Activated naive CD4-positive, alpha-beta T cell treated with anti-CD3 and anti-CD28 coated beads, Interleukin-2, amount 50 U/mL, for 24 hours (primary cell): Measurements from ENCODE around the gene PSMD6.

ENCODE experiments used
- H3K27ac Mint-ChIP-seq: one replicate; pipeline ENCODE4 v1.8.0; 2021; ENCODE audit warnings: mild to moderate bottlenecking, mixed read lengths
- H3K27me3 Mint-ChIP-seq: one replicate; pipeline ENCODE4 v1.8.0; 2021; ENCODE audit warnings: mixed read lengths
- H3K36me3 Mint-ChIP-seq: one replicate; pipeline ENCODE4 v1.8.0; 2021; ENCODE audit warnings: mixed read lengths
- H3K4me1 Mint-ChIP-seq: one replicate; pipeline ENCODE4 v1.8.0; 2021; ENCODE audit warnings: mixed read lengths
- H3K4me3 Mint-ChIP-seq: one replicate; pipeline ENCODE4 v1.8.0; 2021; ENCODE audit warnings: mild to moderate bottlenecking, mixed read lengths
- H3K9me3 Mint-ChIP-seq: one replicate; pipeline ENCODE4 v1.8.0; 2021; ENCODE audit warnings: mixed read lengths

Gene PSMD6

GRCh38 chr3:64029287-64029686 is 6.0 kb upstream of the PSMD6 start:
- H3K27ac Mint-ChIP-seq, result no peak overlapping the region

GRCh38 chr3:64028754-64029153 is 5.5 kb upstream of the PSMD6 start:
- H3K4me1 Mint-ChIP-seq, result peaks cover 14% of the 10 kb centered on the region

More at GRCh38 chr3:64029287-64029686, 6.0 kb upstream of the PSMD6 start:
- Mint-ChIP-seq H3K4me3 (no peak overlapping the region), H3K36me3 (no peaks in the 10 kb centered on the region), H3K4me1 (peaks cover 8% of the 10 kb centered on the region), H3K9me3 (no peaks in the 10 kb centered on the region), H3K27me3 (peaks cover 10% of the 10 kb centered on the region)

DNA sequence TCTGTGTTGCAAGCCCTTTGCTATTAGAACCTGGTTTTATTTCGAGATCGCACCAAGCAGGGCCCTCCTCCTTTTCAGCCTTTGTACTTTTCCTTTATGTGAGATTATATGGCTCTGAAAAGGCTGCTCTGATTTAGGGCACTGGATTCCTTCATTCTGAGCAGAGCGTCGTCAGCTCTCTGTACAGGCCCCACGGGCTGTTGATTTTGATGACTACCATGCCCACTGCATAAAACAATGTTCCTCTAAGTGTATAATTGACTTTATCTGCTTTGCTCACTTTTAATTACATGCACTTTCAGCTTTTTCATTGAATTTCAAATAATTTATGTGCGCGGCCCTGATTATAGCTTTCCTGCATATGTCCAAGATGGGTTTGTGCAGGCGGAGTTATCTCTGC is 4.4 kb upstream of the PSMD6 start:
- no peaks in the 10 kb centered on the region for H3K9me3 Mint-ChIP-seq
- no peak overlapping the region for H3K27ac Mint-ChIP-seq
- H3K4me3 Mint-ChIP-seq, result no peak overlapping the region
- H3K4me1 Mint-ChIP-seq, result peaks cover 18% of the 10 kb centered on the region
- H3K27me3 Mint-ChIP-seq, result peaks cover 10% of the 10 kb centered on the region
- H3K36me3 Mint-ChIP-seq, result no peaks in the 10 kb centered on the region

More at GRCh38 chr3:64028754-64029153, 5.5 kb upstream of the PSMD6 start:
- Mint-ChIP-seq H3K9me3 (no peaks in the 10 kb centered on the region), H3K27ac (no peak overlapping the region), H3K27me3 (peaks cover 10% of the 10 kb centered on the region), H3K36me3 (no peaks in the 10 kb centered on the region), H3K4me3 (no peak overlapping the region)

GRCh38 chr3:64026346-64026745 is 3.1 kb upstream of the PSMD6 start:
- Mint-ChIP-seq H3K27me3 (peaks cover 10% of the 10 kb centered on the region), H3K9me3 (no peaks in the 10 kb centered on the region), H3K4me1 (peaks cover 27% of the 10 kb centered on the region), H3K4me3 (no peak overlapping the region), H3K36me3 (peaks cover 7% of the 10 kb centered on the region), H3K27ac (no peak overlapping the region)

DNA sequence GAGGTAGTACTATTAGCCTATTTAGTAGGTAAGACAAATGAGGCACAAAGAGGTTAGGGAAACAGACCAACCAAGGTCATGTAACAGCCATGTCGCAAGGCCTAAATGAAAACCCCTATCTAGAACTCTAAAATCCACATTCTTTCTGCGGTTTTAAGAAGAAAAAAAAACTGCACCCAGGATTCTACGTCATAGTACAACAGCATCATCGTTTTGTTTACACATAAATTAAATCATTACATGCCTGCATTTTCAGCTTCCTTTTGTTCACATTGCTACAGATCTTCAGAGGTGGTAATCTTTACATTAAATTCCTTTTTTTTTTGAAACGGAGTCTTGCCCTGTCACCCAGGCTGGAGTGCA is 548 bp upstream of the PSMD6 start:
- H3K27ac Mint-ChIP-seq, result peak overlapping the region; percentile 88
- H3K27me3 Mint-ChIP-seq, result peaks cover 8% of the 10 kb centered on the region
- peak overlapping the region; percentile 83 for H3K4me3 Mint-ChIP-seq
- peaks cover 11% of the 10 kb centered on the region for H3K36me3 Mint-ChIP-seq
- no peaks in the 10 kb centered on the region for H3K9me3 Mint-ChIP-seq
- H3K4me1 Mint-ChIP-seq, result peaks cover 37% of the 10 kb centered on the region

GRCh38 chr3:64022451-64023186 is 675 bp downstream of the PSMD6 start:
- H3K4me3 Mint-ChIP-seq, result peak overlapping the region; percentile 83
- H3K27ac Mint-ChIP-seq, result peak overlapping the region; percentile 48
- H3K4me1 Mint-ChIP-seq, result peaks cover 40% of the 10 kb centered on the region
- H3K27me3 Mint-ChIP-seq, result no peaks in the 10 kb centered on the region
- H3K36me3 Mint-ChIP-seq, result peaks cover 11% of the 10 kb centered on the region
- no peaks in the 10 kb centered on the region for H3K9me3 Mint-ChIP-seq

DNA sequence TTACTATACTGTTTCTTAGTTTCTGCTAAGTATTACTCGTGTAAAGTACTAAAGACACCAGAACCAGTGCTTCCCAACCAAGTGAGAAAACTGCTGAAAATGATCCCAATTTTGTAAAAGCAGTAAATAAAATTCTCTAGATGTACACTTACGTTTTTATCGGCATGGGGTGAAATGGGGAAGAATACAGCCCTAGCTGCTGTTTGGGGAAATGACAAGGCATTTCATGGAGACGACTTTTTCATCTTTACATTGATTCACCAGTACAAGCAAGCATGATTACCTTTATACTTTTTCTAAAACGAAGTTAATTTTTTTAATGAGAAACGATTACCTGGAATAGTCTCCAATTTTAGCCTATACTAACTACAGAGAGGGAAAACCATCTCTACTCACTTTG is 1.4 kb downstream of the PSMD6 start:
- Mint-ChIP-seq H3K4me3 (peak overlapping the region; percentile 83), H3K27me3 (no peaks in the 10 kb centered on the region), H3K9me3 (no peaks in the 10 kb centered on the region), H3K4me1 (peaks cover 46% of the 10 kb centered on the region), H3K36me3 (peaks cover 11% of the 10 kb centered on the region), H3K27ac (peak overlapping the region; percentile 25)

- no peaks in the 10 kb centered on the region for H3K9me3 Mint-ChIP-seq
- H3K4me3 Mint-ChIP-seq, result no peak overlapping the region
- peaks cover 12% of the 10 kb centered on the region for H3K36me3 Mint-ChIP-seq
- H3K27ac Mint-ChIP-seq, result no peak overlapping the region
- peaks cover 55% of the 10 kb centered on the region for H3K4me1 Mint-ChIP-seq
- H3K27me3 Mint-ChIP-seq, result no peaks in the 10 kb centered on the region
Observed at GRCh38 chr3:64019879-64020278, 3.4 kb downstream of the PSMD6 start.

- no peaks in the 10 kb centered on the region for H3K27me3 Mint-ChIP-seq
Observed at GRCh38 chr3:64019271-64019670, 4.0 kb downstream of the PSMD6 start.

DNA sequence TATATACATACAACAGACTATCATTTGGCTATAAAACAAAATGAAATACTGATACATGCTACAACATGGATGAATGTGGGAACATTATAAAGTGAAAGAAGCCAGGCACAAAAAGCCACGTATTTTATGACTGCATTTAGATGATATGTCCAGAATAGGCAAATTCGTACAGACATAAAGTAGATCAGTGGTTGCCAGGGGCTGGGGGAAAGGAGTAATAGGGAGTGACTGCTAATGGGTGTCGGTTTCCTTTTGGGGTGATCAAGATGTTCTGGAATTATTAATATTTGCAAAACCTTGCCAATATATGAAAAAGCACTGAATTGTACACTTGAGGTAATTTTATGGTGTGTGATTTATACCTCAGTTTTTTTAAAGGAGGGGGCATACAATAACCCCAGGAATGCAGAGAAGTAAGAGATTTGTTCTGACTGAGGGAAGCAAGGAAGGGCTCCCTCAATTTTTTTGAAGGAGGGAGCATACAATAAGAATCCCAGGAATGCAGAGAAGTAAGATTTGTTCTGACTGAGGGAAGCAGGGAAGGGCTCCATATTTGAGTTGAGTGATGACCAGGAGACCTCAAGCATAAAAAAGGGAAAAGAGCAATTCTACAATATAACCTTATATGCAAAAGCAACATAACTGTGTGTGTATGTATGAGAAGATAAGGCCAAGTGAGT is 6.2 kb downstream of the PSMD6 start:
- H3K4me3 Mint-ChIP-seq, result no peak overlapping the region

More at GRCh38 chr3:64019271-64019670, 4.0 kb downstream of the PSMD6 start:
- peaks cover 58% of the 10 kb centered on the region for H3K4me1 Mint-ChIP-seq
- peaks cover 18% of the 10 kb centered on the region for H3K36me3 Mint-ChIP-seq
- no peak overlapping the region for H3K4me3 Mint-ChIP-seq
- H3K9me3 Mint-ChIP-seq, result no peaks in the 10 kb centered on the region
- H3K27ac Mint-ChIP-seq, result peak overlapping the region; percentile 51

GRCh38 chr3:64011685-64012084 is 11.6 kb downstream of the PSMD6 start:
- Mint-ChIP-seq H3K9me3 (no peaks in the 10 kb centered on the region), H3K4me1 (peaks cover 44% of the 10 kb centered on the region), H3K4me3 (no peak overlapping the region), H3K27me3 (no peaks in the 10 kb centered on the region), H3K36me3 (peaks cover 29% of the 10 kb centered on the region), H3K27ac (peak overlapping the region; percentile 41)

More for the DNA sequence above, 6.2 kb downstream of the PSMD6 start:
- Mint-ChIP-seq H3K9me3 (no peaks in the 10 kb centered on the region), H3K36me3 (peaks cover 31% of the 10 kb centered on the region), H3K27me3 (no peaks in the 10 kb centered on the region), H3K27ac (peak overlapping the region; percentile 4), H3K4me1 (peaks cover 58% of the 10 kb centered on the region)

DNA sequence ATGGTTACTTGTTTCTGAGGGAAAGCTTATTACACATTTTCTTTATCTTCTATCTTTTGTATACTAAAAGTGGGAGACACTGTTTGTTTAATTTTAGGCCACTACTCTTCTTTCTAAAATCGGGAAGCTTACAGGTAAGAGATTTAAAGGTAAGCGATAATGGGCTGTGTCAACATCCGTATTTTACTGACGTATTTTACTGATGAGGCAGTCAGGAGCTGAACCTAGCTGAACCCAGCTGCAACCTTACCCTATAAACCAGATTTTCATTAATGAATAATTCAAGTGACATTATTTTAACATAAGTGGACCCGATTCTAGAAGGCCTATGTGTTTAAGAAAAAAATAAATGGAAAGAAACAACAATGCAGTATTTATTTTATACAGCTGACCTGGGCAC is 13.1 kb downstream of the PSMD6 start:
- H3K4me1 Mint-ChIP-seq, result peaks cover 41% of the 10 kb centered on the region
- no peaks in the 10 kb centered on the region for H3K9me3 Mint-ChIP-seq
- no peak overlapping the region for H3K4me3 Mint-ChIP-seq
- peaks cover 27% of the 10 kb centered on the region for H3K36me3 Mint-ChIP-seq
- peak overlapping the region; percentile 48 for H3K27ac Mint-ChIP-seq
- H3K27me3 Mint-ChIP-seq, result no peaks in the 10 kb centered on the region

GRCh38 chr3:64009528-64009927 is 13.8 kb downstream of the PSMD6 start:
- Mint-ChIP-seq H3K27me3 (no peaks in the 10 kb centered on the region), H3K4me1 (peaks cover 34% of the 10 kb centered on the region), H3K36me3 (peaks cover 24% of the 10 kb centered on the region), H3K27ac (peak overlapping the region; percentile 90), H3K9me3 (no peaks in the 10 kb centered on the region), H3K4me3 (no peak overlapping the region)

DNA sequence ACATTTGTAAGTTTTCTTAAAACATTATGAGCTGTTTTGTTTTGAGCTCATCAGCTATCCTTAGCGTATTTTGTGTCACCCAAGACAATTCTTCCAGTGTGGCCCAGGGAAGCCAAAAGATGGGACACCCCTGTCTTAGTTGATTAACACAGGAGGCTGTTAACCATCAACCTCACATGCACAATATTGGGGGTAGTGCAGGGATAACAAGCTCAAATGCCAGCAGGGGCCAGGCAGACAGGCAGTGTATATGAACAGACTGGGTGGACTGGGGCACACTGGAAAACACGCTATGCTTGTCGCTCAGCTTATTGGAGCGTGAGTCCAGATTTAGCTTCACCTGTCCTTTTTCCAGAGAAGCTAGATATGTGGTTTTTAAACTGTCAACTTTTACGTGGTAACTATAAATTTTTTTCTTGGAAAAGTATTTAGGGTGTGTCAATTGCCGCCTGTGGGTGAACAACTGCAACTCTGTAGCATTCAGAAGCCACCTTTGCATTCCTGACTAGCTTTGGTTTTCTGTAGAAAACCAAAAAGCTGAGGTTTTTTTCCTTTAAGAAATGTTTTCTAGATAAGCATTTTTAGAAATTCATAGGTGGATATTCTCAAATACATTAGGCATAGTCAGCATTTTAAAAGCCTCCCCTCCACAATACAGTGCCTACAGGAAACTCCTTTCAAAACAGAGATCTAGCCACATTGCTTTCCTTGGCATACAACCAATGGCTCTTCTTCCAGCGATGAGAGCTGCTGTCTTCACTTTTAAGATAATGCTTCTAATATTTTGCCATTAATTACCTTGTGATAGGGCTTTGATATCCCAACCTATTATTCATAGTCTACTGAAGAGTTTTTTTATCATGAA is 14.6 kb downstream of the PSMD6 start:
- no peaks in the 10 kb centered on the region for H3K9me3 Mint-ChIP-seq
- H3K27ac Mint-ChIP-seq, result peak overlapping the region; percentile 76
- peaks cover 28% of the 10 kb centered on the region for H3K4me1 Mint-ChIP-seq
- H3K36me3 Mint-ChIP-seq, result peaks cover 17% of the 10 kb centered on the region
- H3K27me3 Mint-ChIP-seq, result no peaks in the 10 kb centered on the region
- H3K4me3 Mint-ChIP-seq, result no peak overlapping the region

DNA sequence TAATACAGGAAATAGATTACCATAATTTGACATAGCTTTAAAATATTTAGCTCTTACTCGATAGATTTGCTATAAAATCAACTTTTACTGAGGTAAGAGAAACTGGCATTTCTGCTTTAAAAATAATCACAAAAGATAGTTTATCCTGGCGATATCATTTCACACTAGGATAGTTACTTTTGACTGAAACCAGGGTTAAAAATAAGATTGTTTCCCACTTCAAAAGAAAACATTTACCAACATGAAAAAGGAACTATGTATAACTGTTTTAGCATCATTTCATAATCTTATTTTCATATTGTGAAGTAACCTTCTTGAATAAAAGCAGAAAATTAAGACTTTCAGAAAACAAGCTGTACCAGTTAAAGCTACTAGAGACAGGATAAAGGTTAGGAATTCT is 15.3 kb downstream of the PSMD6 start:
- Mint-ChIP-seq H3K4me1 (peaks cover 27% of the 10 kb centered on the region), H3K4me3 (no peak overlapping the region), H3K9me3 (no peaks in the 10 kb centered on the region), H3K36me3 (peaks cover 13% of the 10 kb centered on the region), H3K27ac (peak overlapping the region; percentile 76), H3K27me3 (no peaks in the 10 kb centered on the region)
